ENCODE results near the gene RAB42. TPM values are rescaled to one million over a fixed set of nuclear protein-coding genes. Genes with fewer than 3 reads are reported as not detected.

RAB42 gene
- total RNA-seq, 1 donor from 2014 or later = 1.7 TPM

Other genes starting within 250 kb of the RAB42 start
- gene PHACTR4, start 222.5 kb upstream of the RAB42 start, total RNA-seq = 17.7 and 19.1 TPM in 2 replicates
- gene RCC1, start 86.2 kb upstream of the RAB42 start, total RNA-seq = 89.9 and 129 TPM in 2 replicates
- gene TRNAU1AP, start 39.2 kb upstream of the RAB42 start, total RNA-seq = 26.8 and 27.8 TPM in 2 replicates
- gene TAF12, start 50.8 kb downstream of the RAB42 start, total RNA-seq = 35.3 and 36.9 TPM in 2 replicates
- gene RNU11, start 56.3 kb downstream of the RAB42 start, total RNA-seq = not detected in 2 replicates
- gene GMEB1, start 76.5 kb downstream of the RAB42 start, total RNA-seq = 8.4 and 12.7 TPM in 2 replicates
- gene YTHDF2, start 144.7 kb downstream of the RAB42 start, total RNA-seq = 91.9 and 96.8 TPM in 2 replicates
- gene OPRD1, start 219.9 kb downstream of the RAB42 start, total RNA-seq = not detected in 2 replicates

All from pulmonary artery endothelial cell (primary cell).